Stimulated activated CD4-positive, alpha-beta T cell treated with anti-CD3 and anti-CD28 coated beads, Interleukin-2, amount 100 ng/mL, for 24 hours (primary cell): ENCODE data around the gene SLC23A2.
A peak's percentile ranks its signal among the peaks of the same experiment; 100 is the strongest.
"Not testable (repeated sequence)": the region's sequence is repeated elsewhere in the genome, so short reads cannot be mapped to it uniquely, and the experiment has no call there.

Experiments used
- DNase-seq, 2 donors: peaks; one replicate each; pipeline ENCODE4 v3.0.0-alpha.2; 2020

Gene SLC23A2

DNA sequence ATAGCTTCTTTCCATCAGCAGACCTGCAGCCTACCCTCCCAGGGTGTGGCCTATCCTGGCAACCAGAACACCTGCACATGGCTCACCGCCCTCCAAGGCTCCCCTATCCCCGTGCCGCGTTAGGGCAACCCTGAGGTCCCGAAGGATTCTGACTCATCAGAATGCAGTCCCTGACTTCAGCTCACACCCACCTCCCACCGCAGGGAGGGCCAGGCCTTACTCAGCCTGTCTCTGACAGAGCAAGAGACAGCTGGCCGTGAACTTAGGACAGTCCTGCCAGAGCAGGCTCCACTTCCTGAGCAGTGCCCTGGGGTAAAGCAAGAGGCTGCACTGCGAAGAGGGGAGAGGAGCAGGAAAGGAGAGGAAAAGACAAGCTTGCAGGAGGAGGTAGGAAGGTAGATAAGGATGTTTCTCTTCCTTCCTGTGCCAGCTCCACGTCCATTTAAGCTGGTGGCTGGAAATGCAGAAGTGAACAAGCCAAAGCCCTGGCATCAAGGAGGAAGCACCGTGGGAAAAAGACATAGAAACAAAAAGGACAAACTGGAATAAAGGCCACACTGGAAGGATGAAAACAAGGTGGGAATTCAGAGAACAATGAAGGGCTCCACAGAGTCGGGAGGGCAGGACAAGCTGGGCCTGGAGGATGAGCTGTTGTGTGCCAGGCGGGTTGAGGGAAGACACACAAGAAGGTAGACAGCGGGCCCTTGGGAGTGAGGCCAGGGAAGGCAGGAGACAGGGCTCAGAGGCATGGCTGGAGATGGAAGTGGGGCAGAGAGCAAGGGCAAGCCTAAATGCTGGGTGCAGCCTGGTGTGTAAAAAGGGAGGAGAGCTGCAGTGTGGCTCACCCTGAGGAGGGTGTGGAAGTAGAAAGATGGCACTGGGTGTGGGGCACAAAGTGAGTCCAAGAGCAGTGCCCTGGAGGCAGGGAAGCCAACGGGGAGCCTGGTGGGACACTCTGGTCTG lies 102.7 kb downstream of the SLC23A2 start:
- DNase-seq: no peak

DNA sequence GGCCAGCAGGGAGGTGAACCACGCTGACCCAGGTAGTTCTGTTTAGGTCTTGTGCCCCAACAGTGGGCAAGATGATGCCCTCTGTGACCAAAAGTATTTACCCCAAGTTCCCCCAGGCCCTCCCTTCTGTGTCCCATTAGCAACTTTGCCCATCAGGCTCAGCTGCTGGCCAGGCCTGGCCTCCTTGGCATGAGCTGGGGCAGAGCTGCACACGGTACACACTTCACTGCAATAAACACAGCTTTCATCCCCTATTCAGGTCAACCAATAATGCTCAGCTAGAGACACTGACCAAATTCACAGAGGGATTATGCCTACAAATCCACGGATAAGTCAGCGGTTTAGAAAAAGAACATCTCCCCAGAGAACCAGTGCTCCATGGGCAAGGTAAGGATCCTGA lies 103.7 kb downstream of the SLC23A2 start:
- DNase-seq: no peak

DNA sequence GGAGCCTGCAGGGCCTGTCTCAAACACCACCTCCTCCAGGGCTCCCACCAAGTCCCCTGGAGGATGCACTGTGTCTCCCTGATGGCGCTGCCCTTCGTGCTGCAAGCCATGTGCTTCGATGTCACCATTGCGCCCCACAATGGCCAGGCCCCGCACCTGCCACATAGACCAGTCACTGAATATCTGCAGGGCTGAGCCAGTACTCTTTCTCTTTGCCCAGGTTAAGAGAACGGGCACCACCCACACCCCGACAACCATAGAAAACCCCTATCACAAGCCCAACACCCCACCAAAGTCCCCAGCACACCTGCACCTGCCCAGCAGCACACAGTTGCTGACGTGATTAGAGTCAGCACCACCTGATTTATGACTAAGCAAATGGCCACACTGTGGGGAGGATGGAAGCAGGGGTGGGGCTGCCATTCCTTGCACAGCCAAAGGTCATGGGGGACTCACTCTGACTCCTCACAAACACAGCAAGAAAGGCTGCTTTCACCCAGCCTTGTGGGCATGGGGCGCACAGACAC lies 104.3 kb downstream of the SLC23A2 start:
- peak in 1 of 2 donors; percentile 16 for DNase-seq

DNA sequence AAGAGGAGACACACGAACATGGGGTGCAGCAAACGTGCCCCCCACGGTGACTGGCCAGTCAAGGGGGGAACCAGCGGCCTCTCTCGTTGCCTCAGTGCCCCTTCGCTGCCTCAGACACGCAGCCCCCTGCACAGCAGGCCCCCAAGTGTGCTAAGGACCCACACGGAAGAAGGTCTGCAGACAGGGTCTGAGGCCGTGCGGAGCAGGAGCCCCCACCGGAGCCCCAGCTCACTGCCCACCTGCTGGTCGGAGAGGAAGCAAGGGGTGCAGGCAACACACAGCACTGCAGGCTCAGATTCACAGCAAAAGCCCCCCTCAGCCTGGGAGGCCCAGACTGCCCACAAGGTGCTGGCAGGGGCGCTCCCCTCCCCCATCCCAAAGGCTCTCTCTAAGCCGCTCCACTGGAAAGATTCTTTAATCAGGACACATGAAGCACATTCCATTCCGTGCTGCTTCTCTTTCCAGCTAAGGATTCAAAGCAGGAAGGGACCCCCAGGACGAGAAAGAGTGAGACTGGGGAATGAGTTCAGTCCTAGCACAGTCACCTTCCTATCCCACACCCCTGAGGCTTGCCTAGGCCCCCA lies 105.1 kb downstream of the SLC23A2 start:
- no peak for DNase-seq

DNA sequence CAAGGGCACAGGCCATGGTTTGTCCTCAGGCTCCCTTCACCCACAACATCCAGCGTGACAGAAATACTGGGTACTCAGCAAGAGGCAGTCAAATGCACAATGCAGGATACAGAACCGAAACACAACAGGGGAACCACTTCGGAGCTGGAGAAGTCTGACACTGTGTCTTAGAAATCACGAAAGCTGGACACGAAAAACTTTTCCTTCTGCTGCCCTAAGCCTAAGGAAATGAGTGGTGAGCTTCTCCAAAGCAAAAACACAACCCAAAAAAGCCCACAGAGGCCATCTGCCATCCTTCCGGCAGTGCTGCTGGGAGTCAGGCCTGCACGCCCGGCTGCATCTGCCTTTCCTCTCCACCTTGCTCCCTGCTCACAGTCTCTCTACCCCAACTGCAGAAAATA lies 106.3 kb downstream of the SLC23A2 start:
- DNase-seq: no peak

DNA sequence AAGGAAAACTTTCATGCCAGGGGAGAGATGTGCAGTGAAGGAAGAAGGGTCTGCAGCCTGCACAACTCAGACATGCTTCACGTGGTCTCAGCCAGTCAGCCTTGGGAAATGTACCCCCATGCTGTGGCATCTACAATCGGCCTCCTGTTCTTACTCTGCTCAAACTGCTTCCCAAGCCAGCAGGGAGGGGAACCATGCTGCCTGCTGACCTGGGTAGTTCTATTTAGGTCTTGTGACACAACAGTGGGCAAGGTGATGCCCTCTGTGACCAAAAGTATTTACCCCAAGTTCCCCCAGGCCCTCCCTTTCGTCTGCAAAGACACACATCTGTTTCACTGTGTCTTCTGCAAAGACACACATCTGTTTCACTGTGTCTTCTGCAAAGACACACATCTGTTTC lies 106.9 kb downstream of the SLC23A2 start:
- no peak for DNase-seq

DNA sequence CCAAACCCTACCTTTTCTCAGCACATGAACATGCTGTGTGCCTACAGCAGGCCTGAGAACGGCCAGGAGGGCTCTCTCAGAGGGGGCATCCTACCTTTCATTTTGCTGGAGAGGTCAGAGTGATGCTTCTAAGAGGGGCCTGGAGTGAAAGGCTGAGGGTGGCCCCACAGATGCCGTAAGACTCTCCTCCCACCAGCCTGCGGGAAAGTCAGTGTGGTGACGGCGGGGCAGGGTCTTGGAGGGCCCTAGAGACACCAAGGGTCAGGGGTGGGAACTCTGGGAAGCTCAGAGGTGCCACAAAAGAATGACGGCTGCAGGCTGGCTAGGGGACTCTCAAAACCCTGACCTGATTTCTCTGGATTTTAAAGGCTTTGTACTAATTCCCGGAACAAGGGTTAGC lies 107.6 kb downstream of the SLC23A2 start:
- no peak for DNase-seq

DNA sequence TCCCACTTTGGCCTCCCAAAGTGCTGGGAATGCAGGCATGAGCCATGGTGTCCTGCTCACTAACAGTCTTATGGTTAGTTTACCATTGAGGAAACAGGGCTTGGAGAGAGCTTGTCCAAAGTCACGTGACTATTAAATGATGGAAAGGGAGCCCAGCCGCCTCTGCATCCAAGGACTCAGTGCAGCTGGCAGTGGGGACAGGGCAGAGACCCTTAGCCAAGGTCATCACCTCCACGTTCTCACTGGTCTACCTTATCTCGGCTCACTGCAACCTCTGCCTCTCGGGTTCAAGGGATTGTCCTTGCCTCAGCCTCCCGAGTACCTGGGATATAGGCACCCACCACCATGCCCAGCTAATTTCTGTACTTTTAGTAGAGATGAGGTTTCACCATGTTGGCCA lies 109.3 kb downstream of the SLC23A2 start:
- no peak for DNase-seq

DNA sequence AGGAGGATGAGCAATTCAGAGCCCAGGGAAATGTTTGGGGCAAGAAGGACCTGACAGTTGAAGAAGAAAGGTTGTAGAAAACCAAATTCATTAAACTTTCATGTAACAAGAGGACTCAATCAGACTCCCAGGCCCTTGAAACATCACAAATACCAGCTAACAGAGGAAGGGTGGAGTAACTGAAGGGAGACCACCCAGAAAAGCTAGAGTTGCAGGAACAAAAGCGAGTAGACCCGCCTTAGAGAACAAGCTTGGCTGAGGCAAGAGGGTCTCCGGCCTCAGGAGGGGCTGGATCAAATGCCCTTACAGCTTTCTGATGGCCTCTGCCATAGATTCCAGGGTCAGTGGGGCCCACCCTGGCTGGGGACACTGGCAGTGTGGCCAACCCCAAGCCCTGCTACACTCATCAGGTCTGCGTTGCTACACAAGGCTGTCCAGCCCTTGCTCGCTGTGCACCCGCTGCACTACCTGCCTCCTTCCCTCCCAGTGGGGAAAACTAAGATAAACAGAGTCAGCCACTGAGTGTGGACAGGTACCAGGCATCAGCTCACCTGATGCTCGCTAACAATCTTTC lies 110.0 kb downstream of the SLC23A2 start:
- no peak for DNase-seq

DNA sequence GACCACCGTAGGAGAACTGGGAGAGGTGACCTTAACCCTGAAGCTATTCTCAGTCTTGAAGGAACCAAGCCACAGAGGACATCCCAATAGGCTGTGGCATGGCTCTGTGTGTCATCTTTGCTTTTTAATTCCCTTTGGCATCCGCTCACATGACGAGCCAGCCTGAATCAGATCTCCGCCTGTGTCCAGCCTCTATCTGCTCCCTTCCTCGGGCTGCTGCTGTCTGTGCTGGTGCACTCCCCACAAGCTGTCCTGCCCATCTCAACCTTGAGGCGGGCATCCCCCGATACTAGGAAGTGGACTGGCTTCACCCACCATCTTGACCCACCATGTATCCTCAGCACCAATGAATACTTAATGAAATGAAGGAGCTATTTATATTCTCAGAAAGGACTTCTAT lies 111.9 kb downstream of the SLC23A2 start:
- DNase-seq: no peak

DNA sequence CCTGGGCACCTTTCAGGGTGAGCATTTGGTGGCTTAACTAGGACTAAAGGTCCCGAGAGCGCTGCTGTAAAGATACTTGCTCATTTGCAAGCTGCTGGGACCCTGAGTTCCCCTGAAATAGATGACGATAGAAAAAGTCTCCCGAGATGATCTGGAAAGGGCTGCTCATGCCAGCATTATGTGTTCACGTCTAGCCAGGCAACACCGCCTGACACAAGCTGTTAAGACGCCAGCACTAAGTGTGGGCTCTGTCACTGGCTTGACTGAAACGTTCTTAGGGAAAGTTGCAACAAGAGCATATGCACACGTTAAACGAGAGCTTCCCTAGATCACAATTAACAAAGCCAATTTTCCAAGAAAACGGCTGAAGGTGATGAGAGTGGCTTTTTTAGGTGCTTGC lies 113.7 kb downstream of the SLC23A2 start:
- no peak for DNase-seq

DNA sequence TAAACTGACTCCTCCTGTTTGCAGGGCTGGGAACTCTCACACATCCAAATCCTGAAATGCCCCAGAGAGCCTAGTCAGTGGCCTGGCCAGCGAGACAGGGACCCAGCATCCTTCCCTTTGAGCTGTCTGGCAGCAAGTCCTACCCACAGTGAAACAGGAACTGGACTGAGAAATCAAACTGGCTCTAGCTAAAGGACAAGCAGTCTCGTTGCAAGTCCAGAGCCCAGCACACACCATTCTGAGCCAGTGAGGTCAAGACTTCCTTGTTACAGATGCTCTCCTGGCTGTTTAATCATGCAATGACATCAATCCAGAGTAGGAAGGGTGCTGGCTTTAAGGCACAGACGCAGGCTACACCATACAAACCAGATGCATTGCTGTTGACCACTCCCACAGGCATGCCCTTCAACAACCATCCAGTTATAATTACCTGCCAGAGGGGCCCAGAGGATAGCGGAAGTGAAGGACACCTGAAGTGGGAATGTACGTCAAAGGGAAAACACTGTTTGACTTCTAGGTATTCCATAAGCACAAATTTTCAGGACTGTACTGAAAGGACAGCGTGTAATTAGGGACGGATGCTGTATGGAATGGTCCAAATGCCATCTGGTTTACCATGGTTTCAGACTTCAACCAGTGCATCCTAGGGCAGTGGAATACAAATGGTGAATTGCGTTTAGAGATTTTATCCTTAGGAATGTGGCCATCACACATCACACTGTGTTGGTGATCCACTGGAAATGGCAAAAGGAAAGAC lies 114.4 kb downstream of the SLC23A2 start:
- DNase-seq: no peak

DNA sequence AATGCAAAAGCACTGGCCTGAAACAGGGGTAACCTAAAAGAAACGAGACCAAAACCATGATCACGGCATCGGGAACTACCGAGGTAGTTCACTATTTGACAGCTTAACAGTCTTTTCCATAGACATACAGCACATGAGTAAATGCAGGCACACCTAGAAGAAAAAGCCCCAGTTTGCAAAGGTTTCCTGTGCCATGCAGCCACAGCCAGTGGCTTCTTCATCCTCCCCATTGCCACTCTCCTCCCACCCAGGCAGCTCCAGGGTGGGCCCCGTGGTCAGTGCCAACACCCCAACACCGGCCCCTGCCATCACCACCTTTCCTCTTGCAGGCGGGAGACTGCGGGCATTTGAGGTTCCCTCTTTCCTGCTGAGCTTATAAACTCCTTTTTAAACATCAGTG lies 115.4 kb downstream of the SLC23A2 start:
- no peak for DNase-seq

DNA sequence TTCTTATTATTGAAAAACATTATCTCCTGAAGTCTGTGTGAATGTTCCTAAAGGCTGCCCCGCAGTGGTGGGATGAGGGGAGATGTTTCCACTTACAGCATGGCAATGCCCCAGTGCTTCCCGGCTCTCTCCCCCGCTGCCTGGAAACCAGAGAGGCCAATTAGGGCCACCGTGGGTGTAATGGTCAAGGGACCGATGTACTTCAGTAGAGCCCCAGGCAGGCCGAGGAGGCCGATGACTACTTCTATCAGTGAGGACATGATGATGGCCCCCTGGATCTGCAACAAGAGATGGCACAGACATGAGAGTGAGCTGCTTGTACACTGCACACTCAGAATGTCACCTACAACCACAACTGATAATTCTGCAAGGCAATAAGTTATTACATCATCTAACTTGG lies 117.8 kb downstream of the SLC23A2 start:
- DNase-seq: no peak

DNA sequence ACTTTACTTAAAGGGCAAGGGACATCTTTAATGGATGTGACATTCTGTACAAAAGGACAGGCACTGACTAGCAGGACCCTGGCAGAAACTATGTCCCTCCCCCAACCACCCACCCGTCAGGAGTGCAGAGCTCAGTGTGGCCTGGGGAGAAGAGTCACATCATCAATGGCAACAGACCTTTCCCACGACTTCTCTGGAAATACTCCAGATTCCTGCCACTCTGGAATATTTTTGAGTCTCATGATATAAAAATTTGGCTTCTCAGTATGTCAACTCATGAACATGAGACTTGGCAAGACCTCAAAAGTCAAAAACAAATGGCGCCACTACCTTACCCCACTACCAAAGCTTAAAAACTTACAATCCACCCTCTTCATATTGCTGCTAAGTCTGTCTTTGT lies 118.3 kb downstream of the SLC23A2 start:
- no peak for DNase-seq

DNA sequence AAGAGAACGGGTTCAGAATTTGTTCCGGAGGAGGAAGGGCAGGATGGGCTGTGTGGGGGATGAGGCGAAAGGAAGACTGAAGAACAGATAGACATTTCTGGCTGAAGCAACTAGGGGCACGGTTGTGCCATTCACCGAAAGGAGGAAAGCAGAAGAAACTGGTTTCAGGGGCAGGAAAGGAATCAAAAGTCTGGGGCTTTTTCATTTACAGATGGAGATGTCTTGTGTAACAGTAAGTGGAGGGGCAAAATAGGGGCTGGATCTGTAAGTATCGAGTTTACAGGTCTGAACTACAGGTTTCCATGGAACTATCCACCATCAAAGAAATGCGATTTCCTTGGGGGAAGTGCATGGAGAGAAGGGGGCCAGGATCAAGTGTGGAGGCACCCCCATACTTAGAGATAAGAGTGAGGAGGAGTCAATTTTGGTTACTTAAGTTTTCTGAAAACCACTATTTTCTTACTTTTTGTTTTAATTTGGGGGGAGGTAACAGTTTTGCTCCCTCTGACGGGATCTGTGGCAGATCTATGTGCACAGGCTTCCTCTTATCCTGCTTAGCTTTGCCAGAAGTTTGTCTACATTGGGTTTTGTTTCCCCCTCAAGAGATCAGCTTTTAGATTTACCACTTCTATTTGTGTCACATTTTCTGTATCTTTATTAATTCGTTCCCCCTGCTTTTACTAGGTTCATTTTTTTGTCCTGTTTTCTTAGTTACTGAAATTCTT lies 120.1 kb downstream of the SLC23A2 start:
- DNase-seq: no peak

DNA sequence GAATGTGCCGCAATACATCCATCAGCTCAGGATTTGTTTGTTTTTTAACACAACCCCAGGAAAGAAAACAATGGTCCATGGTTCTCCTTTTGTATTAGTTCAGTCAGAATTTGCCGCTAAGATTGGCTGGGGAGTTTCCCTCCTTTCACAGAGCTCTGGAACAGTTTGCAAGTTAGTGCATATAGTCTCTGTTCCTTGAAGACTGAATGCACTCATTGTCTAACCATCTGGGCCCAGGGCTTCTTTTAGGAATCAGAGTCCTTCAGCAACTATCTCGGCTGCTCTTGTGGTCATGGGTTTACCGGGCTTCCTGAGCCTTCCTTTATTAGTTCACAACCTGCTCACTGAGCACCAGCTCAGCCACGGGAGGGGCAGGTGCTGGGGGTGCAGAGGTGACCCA lies 121.3 kb downstream of the SLC23A2 start:
- no peak for DNase-seq

DNA sequence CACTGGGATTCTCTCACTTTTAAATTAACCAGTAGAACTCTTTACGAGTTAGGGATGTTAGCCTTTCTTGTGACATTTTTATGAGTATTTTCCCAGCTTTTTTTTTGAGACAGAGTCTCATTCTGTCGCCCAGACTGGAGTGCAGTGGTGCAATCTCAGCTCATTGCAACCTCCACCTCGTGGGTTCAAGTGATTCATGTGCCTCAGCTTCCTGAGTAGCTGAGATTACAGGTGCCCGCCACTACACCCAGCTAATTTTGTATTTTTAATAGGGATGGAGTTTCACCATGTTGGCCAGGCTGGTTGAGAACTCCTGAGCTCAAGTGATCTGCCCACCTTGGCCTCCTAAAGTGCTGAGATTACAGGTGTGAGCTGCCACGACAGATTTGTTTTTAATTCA lies 123.2 kb downstream of the SLC23A2 start:
- DNase-seq: not testable (repeated sequence)

DNA sequence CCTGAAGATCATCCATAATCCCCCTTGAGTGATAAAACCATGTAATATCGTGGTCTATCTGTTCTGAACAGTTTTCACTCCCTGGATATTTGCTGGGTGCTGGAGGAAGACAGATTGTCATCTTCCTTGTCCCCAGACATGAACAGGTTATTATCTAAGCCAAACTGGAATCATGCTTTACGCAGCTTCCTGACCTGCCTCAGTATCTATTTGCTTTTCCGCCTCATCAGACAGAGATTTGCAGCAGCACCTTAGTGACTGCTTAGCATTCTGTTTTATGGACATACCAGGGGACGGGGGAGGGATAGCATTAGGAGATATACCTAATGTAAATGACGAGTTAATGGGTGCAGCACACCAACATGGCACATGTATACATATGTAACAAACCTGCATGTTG lies 124.6 kb downstream of the SLC23A2 start:
- no peak for DNase-seq

DNA sequence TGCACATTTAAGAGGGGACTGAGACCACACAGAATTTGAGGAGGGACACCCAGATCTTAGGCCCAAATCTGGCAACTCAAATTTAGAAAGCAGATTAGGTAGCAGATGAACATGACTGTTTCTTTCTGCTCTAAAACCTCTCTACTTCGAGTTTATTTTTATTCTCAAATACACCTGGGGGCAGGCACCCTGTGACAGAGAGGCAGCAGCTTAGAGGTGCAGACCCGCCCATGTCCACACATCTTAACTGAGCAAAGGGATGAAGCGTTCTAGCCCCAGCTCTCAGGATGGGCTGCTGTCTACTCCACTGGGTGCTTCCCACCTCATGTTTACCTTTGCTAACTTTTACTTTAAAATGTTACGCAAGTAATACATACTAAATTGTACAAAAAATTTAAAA lies 125.0 kb downstream of the SLC23A2 start:
- DNase-seq: no peak

DNA sequence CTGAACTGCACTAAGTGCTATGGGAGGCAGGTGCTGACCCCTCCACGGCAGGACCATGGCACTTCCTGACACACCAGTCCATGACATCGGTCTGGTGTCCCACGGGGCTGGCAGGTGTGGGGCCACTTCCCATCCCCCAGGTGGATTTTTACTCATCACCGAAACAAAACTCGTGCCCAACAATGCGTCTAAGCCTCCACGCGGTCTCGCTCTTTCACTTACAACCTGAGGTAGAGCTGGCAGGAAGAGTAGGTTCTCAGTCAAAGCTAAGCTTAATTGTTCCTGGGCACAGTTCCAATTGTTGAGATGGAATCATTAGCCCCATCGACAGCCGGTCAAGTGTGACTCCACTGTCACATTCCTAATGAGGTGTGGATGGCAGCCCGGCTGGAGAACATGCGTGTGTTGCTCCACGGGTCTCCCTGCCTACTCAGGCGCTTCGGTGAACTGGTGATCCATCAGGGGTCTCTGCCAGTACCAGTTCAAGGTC lies 125.7 kb downstream of the SLC23A2 start:
- DNase-seq: no peak

DNA sequence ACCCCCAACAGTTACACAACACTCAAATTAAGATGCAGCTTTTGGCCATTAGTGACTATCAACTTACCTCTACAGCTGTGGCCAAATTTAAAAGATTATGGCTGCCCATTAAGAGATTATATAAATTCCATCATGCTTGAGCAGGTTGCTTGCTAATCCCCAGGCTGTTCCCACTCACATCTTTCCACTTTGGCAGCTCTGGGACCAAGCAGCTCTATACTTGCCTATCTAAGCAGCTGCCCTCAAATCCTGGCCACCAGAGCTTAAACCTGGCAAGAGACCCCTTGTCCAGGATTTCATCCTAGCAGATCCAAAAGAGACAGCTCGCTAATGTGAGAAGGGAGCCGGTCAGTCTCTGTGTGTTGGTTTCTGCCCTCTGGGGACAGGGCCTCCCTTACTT lies 127.9 kb downstream of the SLC23A2 start:
- no peak for DNase-seq
